NCI-H446 (cell line): Measurements from ENCODE around the gene REV1.

ENCODE experiments used
- DNase-seq, 2 experiments: peaks; one replicate each; lab custom pipeline; 2025; lab: John Stamatoyannopoulos, UW

Gene REV1

DNA sequence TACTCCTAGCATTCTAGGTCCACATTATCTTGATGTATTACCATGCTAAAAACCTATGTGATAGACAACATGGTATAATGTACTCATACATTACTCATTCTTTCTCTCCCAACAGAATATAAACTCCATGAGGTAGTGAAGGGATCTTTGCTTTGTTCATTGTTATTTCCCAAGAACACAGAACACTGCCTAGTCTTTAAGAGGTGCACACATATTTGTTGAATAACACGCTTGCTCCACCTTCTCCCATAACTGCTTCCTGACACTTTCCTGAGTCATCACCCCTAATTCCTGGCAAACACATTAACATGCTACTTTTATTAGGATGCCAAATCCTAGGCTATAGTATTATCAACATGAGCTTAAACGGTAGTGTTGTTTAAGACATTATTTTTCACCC lies 41.3 kb downstream of the REV1 start:
- no peak for DNase-seq

- DNase-seq, result no peak
Measured at GRCh38 chr2:99445065-99445464, 44.8 kb downstream of the REV1 start.

- no peak for DNase-seq
Measured at GRCh38 chr2:99444222-99444621, 45.6 kb downstream of the REV1 start.

GRCh38 chr2:99442837-99443236 lies 47.0 kb downstream of the REV1 start:
- no peak for DNase-seq

- no peak for DNase-seq
Measured at GRCh38 chr2:99439971-99440505, 49.8 kb downstream of the REV1 start.

- no peak for DNase-seq
Measured at GRCh38 chr2:99436874-99437273, 52.9 kb downstream of the REV1 start.

- no peak for DNase-seq
Measured at GRCh38 chr2:99433340-99433739, 56.5 kb downstream of the REV1 start.

GRCh38 chr2:99431587-99432275 lies 58.1 kb downstream of the REV1 start:
- DNase-seq, result no peak

GRCh38 chr2:99430614-99431291 lies 59.1 kb downstream of the REV1 start:
- DNase-seq, result no peak

GRCh38 chr2:99425022-99425421 lies 64.8 kb downstream of the REV1 start:
- peak; percentile 6 to 74 for DNase-seq

- peak in 1 of 2 experiments; percentile 20 for DNase-seq
Measured at GRCh38 chr2:99424371-99424770, 65.4 kb downstream of the REV1 start.

- DNase-seq, result no peak
Measured at GRCh38 chr2:99422599-99422998, 67.2 kb downstream of the REV1 start.

GRCh38 chr2:99421469-99421868 lies 68.3 kb downstream of the REV1 start:
- no peak for DNase-seq

- no peak for DNase-seq
Measured at GRCh38 chr2:99420751-99421299, 69.0 kb downstream of the REV1 start.

DNA sequence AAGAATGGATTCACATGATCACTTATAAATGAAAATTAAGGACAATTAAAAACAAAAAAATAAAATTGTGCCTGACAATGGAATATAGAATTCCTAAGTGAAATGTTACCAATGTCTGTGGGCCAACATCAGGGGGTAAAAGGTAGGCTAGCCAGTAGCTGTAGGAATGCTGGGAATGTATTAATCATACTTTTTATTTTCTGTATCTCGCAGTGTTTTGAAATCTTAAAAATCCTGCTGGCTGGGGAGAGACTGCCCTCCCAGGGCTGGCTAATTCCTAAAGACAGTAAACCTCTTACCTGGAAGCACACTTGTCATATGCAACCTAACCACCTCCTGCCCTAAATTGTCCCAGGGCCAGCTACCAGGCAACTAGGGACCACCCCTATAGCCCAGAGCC lies 69.8 kb downstream of the REV1 start:
- no peak for DNase-seq

- DNase-seq, result no peak
Measured at GRCh38 chr2:99417396-99417795, 72.4 kb downstream of the REV1 start.

DNA sequence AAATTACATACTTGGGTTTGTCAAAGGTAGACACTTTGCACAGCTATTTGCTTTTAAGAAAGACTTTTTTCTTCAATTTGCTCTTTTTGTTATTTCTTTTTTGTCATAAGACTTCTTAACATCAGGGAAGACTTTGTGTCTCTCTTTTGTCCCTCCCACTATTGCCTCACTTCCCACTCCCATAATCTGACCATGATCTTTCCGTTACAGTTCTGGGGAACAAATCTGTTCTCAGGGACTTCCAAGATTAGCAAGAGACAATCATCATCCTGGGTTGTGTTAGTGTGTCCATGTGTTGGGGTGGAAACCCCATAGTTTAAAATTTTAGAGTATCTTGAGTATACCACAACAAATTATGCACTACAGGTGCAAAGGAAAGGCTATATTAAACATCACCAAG lies 75.3 kb downstream of the REV1 start:
- DNase-seq, result no peak

DNA sequence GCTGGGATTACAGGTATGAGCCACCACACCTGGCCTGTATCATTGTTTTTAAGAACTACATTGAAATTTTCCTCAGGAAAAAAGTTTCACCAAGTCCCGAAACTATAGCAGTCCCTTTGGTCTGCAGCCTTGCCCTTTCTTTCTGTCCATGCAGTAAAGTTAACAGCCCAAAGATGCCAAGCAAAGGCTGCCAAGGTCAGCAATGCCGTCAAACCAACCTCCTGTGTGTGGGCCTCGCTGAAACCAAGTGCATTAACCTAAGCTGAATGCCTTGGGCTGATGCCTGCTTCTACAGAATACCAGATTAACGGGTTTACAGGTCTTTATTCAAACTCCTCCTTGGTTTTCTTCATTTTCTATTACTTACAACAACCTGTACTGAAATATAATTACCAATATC lies 79.5 kb downstream of the REV1 start:
- no peak for DNase-seq

- no peak for DNase-seq
Measured at GRCh38 chr2:99406137-99406536, 83.7 kb downstream of the REV1 start.

GRCh38 chr2:99404797-99405669 lies 84.8 kb downstream of the REV1 start:
- no peak for DNase-seq

DNA sequence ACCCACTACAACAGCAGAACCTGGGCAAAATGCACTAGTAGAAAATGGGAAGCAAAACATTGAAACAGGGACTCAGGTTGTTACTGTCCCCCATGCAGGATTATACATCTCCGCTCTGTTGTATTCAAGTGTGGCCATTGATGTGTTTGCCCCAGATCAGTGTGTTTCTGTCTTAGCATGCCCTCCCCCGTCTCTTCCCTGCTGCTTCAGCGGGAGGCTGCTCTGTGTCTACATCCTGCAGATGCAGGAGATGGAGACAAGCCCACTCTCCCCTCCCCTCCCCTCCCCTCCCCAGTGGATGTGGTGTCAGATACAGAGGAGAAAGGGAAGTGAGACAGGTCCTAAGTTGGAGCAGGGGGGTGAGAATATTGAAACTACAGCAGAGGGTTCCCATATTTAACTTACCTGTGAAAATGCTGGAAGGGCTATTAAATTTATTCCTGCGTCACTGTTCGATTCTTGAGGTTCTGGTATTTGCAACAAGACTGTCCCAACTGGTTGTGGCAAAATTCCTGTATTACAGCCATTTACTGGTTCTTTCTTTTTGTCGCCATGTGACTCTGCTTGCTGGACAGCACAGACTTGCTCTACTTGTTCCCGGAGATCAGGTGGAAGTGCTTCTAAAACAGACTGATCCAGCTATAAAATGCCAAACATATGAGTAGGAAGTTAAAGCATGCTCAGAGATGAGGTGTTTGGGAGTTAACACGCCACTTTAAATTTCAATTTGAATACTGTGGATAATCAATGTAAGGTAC lies 85.6 kb downstream of the REV1 start:
- no peak for DNase-seq

DNA sequence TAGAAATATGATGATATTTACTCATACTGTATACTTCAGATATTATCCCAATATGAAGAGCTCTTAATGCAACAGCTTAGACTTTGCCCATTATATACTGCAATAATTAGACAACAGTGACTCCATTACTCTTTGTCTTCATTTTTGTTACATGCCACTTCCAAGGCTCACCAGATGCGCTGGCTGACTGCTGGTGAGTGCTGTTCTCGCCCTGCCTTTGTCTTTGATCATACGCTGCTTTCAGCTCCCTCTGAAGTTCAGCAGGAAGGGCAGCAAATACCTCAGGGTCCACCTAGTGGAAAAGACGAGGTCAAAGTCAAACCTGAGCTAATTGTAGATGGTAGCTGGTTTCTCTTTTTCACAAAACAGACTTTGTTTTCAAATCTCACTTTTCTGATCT lies 86.3 kb downstream of the REV1 start:
- DNase-seq, result no peak
